Mononuclear cell (primary cell): ENCODE data around the gene SCCPDH. TPM values are rescaled to one million over a fixed set of nuclear protein-coding genes. Genes with fewer than 3 reads are reported as not detected.
"Not testable (repeated sequence)": the region's sequence is repeated elsewhere in the genome, so short reads cannot be mapped to it uniquely, and the experiment has no call there.

ENCODE experiments used
- H3K27me3 ChIP-seq: 2 replicates; pipeline ENCODE4 v1.6.0; 2011; ENCODE audit warnings: low read length, control low read depth; ENCODE audit not compliant: insufficient read depth
- H3K4me1 ChIP-seq: 2 replicates; pipeline ENCODE4 v1.5.1; 2011; ENCODE audit warnings: mild to moderate bottlenecking, low read length, control low read depth; ENCODE audit not compliant: insufficient read depth
- H3K4me3 ChIP-seq: 2 replicates; pipeline ENCODE4 v1.5.1; 2011; ENCODE audit warnings: mild to moderate bottlenecking, low read length, moderate library complexity
- H3K9me3 ChIP-seq: 2 replicates; pipeline ENCODE4 v1.5.1; 2011; ENCODE audit warnings: low read depth, mild to moderate bottlenecking, control low read depth, low read length
- total RNA-seq: library from RNA; depleted of rRNA; stranded (reverse); fragments of >200 nt; gene quantifications from one replicate; pipeline ENCODE4 v1.2.3, GENCODE V29; 2012

Gene SCCPDH
- total RNA-seq, 1 donor = 8.6 TPM

GRCh38 chr1:246805135-246805716 is 81.0 kb downstream of the SCCPDH start:
- Histone ChIP-seq H3K4me1 (no peaks in the 10 kb centered on the region), H3K4me3 (no peak overlapping the region), H3K27me3 (no peaks in the 10 kb centered on the region), H3K9me3 (no peaks in the 10 kb centered on the region)

DNA sequence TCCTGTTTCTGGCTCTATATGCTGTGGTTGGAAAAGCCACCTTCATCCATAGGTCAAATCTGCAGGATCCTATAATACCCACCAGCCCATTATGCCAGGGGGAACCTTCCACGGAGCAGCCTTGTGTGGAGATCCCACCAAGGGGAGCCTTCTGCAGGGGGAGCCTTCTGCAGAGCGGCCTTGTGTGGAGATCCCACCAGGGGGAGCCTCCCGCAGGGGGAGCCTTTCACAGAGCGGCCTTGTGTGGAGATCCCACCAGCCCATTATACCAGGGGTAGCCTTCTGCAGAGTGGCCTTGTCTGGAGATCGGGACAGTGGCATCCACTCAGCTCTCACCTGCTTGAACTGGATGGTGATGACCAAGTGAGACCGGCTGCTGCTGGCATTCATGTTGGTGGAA is 85.3 kb downstream of the SCCPDH start:
- Histone ChIP-seq H3K9me3 (no peaks in the 10 kb centered on the region), H3K27me3 (no peaks in the 10 kb centered on the region), H3K4me3 (no peak overlapping the region), H3K4me1 (no peaks in the 10 kb centered on the region)

DNA sequence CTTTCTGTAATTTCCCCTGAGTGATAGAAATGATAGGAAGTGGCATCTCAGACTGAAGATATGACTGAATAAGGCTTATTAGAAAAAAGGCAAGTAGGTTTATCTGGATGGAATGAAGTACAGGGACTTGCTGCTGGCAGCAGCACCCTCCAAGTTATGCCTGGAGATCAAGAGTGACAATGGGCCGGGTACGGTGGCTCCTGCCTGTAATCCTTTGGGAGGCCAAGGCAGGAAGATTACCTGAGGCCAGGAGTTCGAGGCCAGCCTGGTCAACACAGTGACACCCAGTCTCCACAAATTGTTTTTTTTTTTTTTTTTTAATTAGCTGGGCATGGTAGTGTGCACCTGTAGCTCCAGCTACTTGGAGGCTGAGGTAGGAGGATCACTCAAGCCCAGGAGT is 87.8 kb downstream of the SCCPDH start:
- no peaks in the 10 kb centered on the region for H3K9me3 ChIP-seq
- H3K4me1 ChIP-seq = no peaks in the 10 kb centered on the region
- H3K27me3 ChIP-seq = no peaks in the 10 kb centered on the region
- H3K4me3 ChIP-seq = no peak overlapping the region

- H3K4me1 ChIP-seq, H3K27me3 ChIP-seq, H3K9me3 ChIP-seq, H3K4me3 ChIP-seq: not testable (repeated sequence)
These were observed 89.1 kb downstream of the SCCPDH start for GRCh38 chr1:246813325-246813724.

DNA sequence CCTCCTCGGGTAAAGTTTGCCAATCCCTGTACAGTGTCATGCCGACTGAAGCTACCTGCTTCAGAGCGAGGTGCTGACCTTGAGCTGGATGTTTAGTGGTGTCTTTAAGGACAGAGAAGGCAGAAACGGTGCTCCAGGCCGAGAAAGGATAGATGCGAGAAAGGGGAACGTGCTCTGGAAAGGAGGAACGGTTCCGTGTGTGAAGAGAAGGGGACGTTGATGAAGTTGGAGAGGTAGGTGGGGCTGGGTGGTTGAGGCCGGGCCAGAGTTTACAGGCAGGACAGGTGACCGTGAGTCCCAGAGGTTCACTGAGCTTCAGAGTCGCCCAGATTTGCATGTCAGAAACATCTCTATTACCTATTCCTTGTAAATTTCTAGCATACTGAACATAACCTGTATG is 90.7 kb downstream of the SCCPDH start:
- no peak overlapping the region for H3K4me3 ChIP-seq
- H3K9me3 ChIP-seq = no peaks in the 10 kb centered on the region
- no peaks in the 10 kb centered on the region for H3K27me3 ChIP-seq

GRCh38 chr1:246815693-246816270 is 91.6 kb downstream of the SCCPDH start:
- no peaks in the 10 kb centered on the region for H3K27me3 ChIP-seq
- H3K4me1 ChIP-seq = no peaks in the 10 kb centered on the region
- no peaks in the 10 kb centered on the region for H3K9me3 ChIP-seq

More for the DNA sequence above, 90.7 kb downstream of the SCCPDH start:
- H3K4me1 ChIP-seq = no peaks in the 10 kb centered on the region

More at GRCh38 chr1:246815693-246816270, 91.6 kb downstream of the SCCPDH start:
- no peak overlapping the region for H3K4me3 ChIP-seq

Other genes with a start within 250 kb of the SCCPDH start
- 18.2 TPM for gene SMYD3, start 217.1 kb upstream of the SCCPDH start, total RNA-seq
- 17.2 TPM for gene TFB2M, start 158.1 kb upstream of the SCCPDH start, total RNA-seq
- gene CNST, start 158.0 kb upstream of the SCCPDH start, total RNA-seq = 58.8 TPM
- gene AHCTF1, start 207.5 kb downstream of the SCCPDH start, total RNA-seq = 134 TPM